SW 1271 (cell line): ENCODE results near the gene PDRG1.
"Not testable (repeated sequence)": the region's sequence is repeated elsewhere in the genome, so short reads cannot be mapped to it uniquely, and the experiment has no call there.

Source experiments
- DNase-seq, 2 experiments: peaks; one replicate each; lab custom pipeline; 2025; lab: John Stamatoyannopoulos, UW

The PDRG1 gene

GRCh38 chr20:31966991-31967655, 15.3 kb upstream of the PDRG1 start:
- no peak for DNase-seq

- no peak for DNase-seq
Measured at GRCh38 chr20:31963889-31964288, 12.0 kb upstream of the PDRG1 start.

- DNase-seq, result no peak
Measured at GRCh38 chr20:31962761-31963160, 10.9 kb upstream of the PDRG1 start.

- DNase-seq, result no peak
Measured at GRCh38 chr20:31956556-31957526, 5.0 kb upstream of the PDRG1 start.

GRCh38 chr20:31954500-31954899, 2.7 kb upstream of the PDRG1 start:
- no peak for DNase-seq

GRCh38 chr20:31953556-31954148, 1.8 kb upstream of the PDRG1 start:
- DNase-seq, result no peak

- DNase-seq, result no peak
Measured at GRCh38 chr20:31951203-31951529, 680 bp downstream of the PDRG1 start.

- DNase-seq, result no peak
Measured at GRCh38 chr20:31949877-31950646, 1.8 kb downstream of the PDRG1 start.

- no peak for DNase-seq
Measured at GRCh38 chr20:31948008-31948407, 3.8 kb downstream of the PDRG1 start.

GRCh38 chr20:31945785-31946184, 6.1 kb downstream of the PDRG1 start:
- no peak for DNase-seq

- no peak for DNase-seq
Measured at GRCh38 chr20:31945319-31945718, 6.5 kb downstream of the PDRG1 start.

- DNase-seq, result no peak
Measured at GRCh38 chr20:31943052-31943471, 8.8 kb downstream of the PDRG1 start.

- no peak for DNase-seq
Measured at GRCh38 chr20:31939661-31940060, 12.2 kb downstream of the PDRG1 start.

- no peak for DNase-seq
Measured at GRCh38 chr20:31937820-31938219, 14.0 kb downstream of the PDRG1 start.

- no peak for DNase-seq
Measured at GRCh38 chr20:31936420-31936819, 15.4 kb downstream of the PDRG1 start.

- no peak for DNase-seq
Measured at GRCh38 chr20:31934968-31935764, 16.7 kb downstream of the PDRG1 start.

GRCh38 chr20:31934491-31934890, 17.4 kb downstream of the PDRG1 start:
- DNase-seq, result no peak

- DNase-seq, result no peak
Measured at GRCh38 chr20:31933698-31934097, 18.1 kb downstream of the PDRG1 start.

- no peak for DNase-seq
Measured at GRCh38 chr20:31930779-31931178, 21.1 kb downstream of the PDRG1 start.

GRCh38 chr20:31929631-31930030, 22.2 kb downstream of the PDRG1 start:
- DNase-seq, result not testable (repeated sequence)

GRCh38 chr20:31927627-31928159, 24.2 kb downstream of the PDRG1 start:
- DNase-seq, result no peak
